HG02759 (cell line): ENCODE measurements around the gene TRAP1.
A peak's percentile ranks its signal among the peaks of the same experiment; 100 is the strongest.
"Not testable (repeated sequence)": the region's sequence is repeated elsewhere in the genome, so short reads cannot be mapped to it uniquely, and the experiment has no call there.

Experiments
- ATAC-seq: cut with Tn5 transposase; IDR thresholded peaks from one replicate; pipeline ENCODE4 v1.9.1; 2021; ENCODE audit warnings: mild to moderate bottlenecking, moderate library complexity; ENCODE audit not compliant: unreplicated experiment

TRAP1 gene

GRCh38 chr16:3618769-3619141 lies 98.6 kb downstream of the TRAP1 start:
- no peak for ATAC-seq

GRCh38 chr16:3612510-3613466 lies 104.5 kb downstream of the TRAP1 start:
- ATAC-seq = no peak

GRCh38 chr16:3611146-3611975 lies 106.0 kb downstream of the TRAP1 start, which contains the start of gene SLX4:
SLX4 (minus strand) TSS chr16:3611606; CDS start chr16:3608964, 2,642 bp downstream.
- ATAC-seq = peak; percentile 90

GRCh38 chr16:3610698-3611145 lies 106.6 kb downstream of the TRAP1 start:
- no peak for ATAC-seq

GRCh38 chr16:3609895-3610697 lies 107.2 kb downstream of the TRAP1 start:
- no peak for ATAC-seq

- ATAC-seq = not testable (repeated sequence)
These were observed 108.3 kb downstream of the TRAP1 start for GRCh38 chr16:3608976-3609375.

- no peak for ATAC-seq
These were observed 109.3 kb downstream of the TRAP1 start for GRCh38 chr16:3608069-3608468.
